Activated CD4-positive, alpha-beta memory T cell treated with anti-CD3 and anti-CD28 coated beads for 36 hours (primary cell): ENCODE data around the gene CYSLTR1. TPM values are rescaled to one million over a fixed set of nuclear protein-coding genes. Genes with fewer than 3 reads are reported as not detected.

Source experiments
- total RNA-seq, 2 experiments: library from RNA; stranded (reverse); gene quantifications; one replicate each; pipeline ENCODE4 v1.2.3, GENCODE V29; 2021

The CYSLTR1 gene
- total RNA-seq, 2 experiments from 2014 or later, result 1.8 to 2.5 TPM

Other genes with a start within 250 kb of the CYSLTR1 start
- gene PGK1, start 223.4 kb downstream of the CYSLTR1 start, total RNA-seq, result 100 to 1,000 TPM; 908 to 924 TPM
- 10 to 100 TPM; 23.0 TPM for gene TAF9B, start 188.0 kb downstream of the CYSLTR1 start, total RNA-seq